MCF 10A (cell line): ENCODE results near the gene CSNK1G1. TPM values are rescaled to one million over a fixed set of nuclear protein-coding genes. Genes with fewer than 3 reads are reported as not detected.

Experiments used
- BruUV-seq: library from RNA; stranded (reverse); fragments of 400-500 nt; replicated peaks from 2 replicates; lab custom pipeline; 2021; lab: Mats Ljungman, UMichigan
- CTCF ChIA-PET: fragments of 300-600 bp; sonication (Branson Sonifier 250); formaldehyde crosslinking; extraction: SDS; loops from one replicate; lab custom pipeline; 2021; ENCODE audit warnings: antibody characterized with exemption, inconsistent platforms; lab: Yijun Ruan, JAX
- POLR2A ChIA-PET: fragments of 300-600, 350-650 bp; sonication (Branson Sonifier 250); formaldehyde crosslinking; extraction: SDS; loops from one replicate; lab custom pipeline; 2020; ENCODE audit warnings: antibody characterized with exemption, inconsistent platforms; lab: Yijun Ruan, JAX
- DNase-seq: peaks from one replicate; pipeline ENCODE4 v3.0.0-alpha.2; 2018; ENCODE audit not compliant: unreplicated experiment
- H3K27ac Mint-ChIP-seq: one replicate; pipeline ENCODE4 v1.8.0; 2022; ENCODE audit warnings: mild to moderate bottlenecking, low read depth, mixed read lengths; ENCODE audit not compliant: unreplicated experiment
- H3K27me3 Mint-ChIP-seq: one replicate; pipeline ENCODE4 v1.8.0; 2022; ENCODE audit warnings: mixed read lengths; ENCODE audit not compliant: insufficient read depth, unreplicated experiment
- H3K36me3 Mint-ChIP-seq: one replicate; pipeline ENCODE4 v1.8.0; 2022; ENCODE audit warnings: mild to moderate bottlenecking, moderate library complexity, mixed read lengths; ENCODE audit not compliant: insufficient read depth, unreplicated experiment
- H3K4me1 Mint-ChIP-seq: one replicate; pipeline ENCODE4 v1.8.0; 2022; ENCODE audit warnings: mixed read lengths; ENCODE audit not compliant: insufficient read depth, unreplicated experiment
- H3K4me3 Mint-ChIP-seq: one replicate; pipeline ENCODE4 v1.8.0; 2022; ENCODE audit warnings: mild to moderate bottlenecking, moderate library complexity, mixed read lengths; ENCODE audit not compliant: unreplicated experiment
- H3K9me3 Mint-ChIP-seq: one replicate; pipeline ENCODE4 v1.8.0; 2022; ENCODE audit warnings: mixed read lengths; ENCODE audit not compliant: unreplicated experiment
- intact Hi-C: fragments of 100-400 bp; cut with micrococcal nuclease; formaldehyde crosslinking; loops from 2 replicates; pipeline ENCODE4 v1.14.1; 2022
- total RNA-seq: library from RNA; stranded (reverse); gene quantifications from 2 replicates; pipeline ENCODE4 v1.2.3, GENCODE V29; 2022
- TF ChIP-seq, protein P1 (sequence below): fragments of 200-600 bp; IDR thresholded peaks from one replicate; pipeline ENCODE4 v1.8.0; 2022; ENCODE audit warnings: antibody characterized with exemption, mild to moderate bottlenecking; ENCODE audit not compliant: unreplicated experiment

The CSNK1G1 gene
- total RNA-seq, 1 experiment from 2014 or later = 31.0 TPM

GRCh38 chr15:64369078-64369607 is 13.2 kb upstream of the CSNK1G1 start:
- Mint-ChIP-seq H3K27me3 (no peaks in the 10 kb centered on the region), H3K27ac (no peak overlapping the region), H3K36me3 (peaks cover 8% of the 10 kb centered on the region), H3K9me3 (no peaks in the 10 kb centered on the region), H3K4me3 (no peak overlapping the region), H3K4me1 (no peaks in the 10 kb centered on the region)
- no peak for DNase-seq
- TF ChIP-seq, protein P1, sequence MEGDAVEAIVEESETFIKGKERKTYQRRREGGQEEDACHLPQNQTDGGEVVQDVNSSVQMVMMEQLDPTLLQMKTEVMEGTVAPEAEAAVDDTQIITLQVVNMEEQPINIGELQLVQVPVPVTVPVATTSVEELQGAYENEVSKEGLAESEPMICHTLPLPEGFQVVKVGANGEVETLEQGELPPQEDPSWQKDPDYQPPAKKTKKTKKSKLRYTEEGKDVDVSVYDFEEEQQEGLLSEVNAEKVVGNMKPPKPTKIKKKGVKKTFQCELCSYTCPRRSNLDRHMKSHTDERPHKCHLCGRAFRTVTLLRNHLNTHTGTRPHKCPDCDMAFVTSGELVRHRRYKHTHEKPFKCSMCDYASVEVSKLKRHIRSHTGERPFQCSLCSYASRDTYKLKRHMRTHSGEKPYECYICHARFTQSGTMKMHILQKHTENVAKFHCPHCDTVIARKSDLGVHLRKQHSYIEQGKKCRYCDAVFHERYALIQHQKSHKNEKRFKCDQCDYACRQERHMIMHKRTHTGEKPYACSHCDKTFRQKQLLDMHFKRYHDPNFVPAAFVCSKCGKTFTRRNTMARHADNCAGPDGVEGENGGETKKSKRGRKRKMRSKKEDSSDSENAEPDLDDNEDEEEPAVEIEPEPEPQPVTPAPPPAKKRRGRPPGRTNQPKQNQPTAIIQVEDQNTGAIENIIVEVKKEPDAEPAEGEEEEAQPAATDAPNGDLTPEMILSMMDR = no peak
- BruUV-seq = no TSS peak
- intact Hi-C loops = no loop called here
- POLR2A ChIA-PET = interaction anchor here (0.6 to 2.9 kb wide), 4 partner anchors 13 to 109 kb away, joined by 3 to 14 read pairs (median 3); partner anchors contain the start of gene CSNK1G1
- CTCF ChIA-PET = interaction anchor here (0.6 to 1.1 kb wide), 2 partner anchors 10 to 663 kb away, joined by 3 to 5 read pairs; no protein-coding TSS in a partner anchor

GRCh38 chr15:64361259-64361658 is 5.3 kb upstream of the CSNK1G1 start:
- no peak overlapping the region for H3K4me3 Mint-ChIP-seq
- no TSS peak for BruUV-seq
- intact Hi-C loops = no loop called here
- POLR2A ChIA-PET = interaction anchor here (0.7 to 1.5 kb wide), 3 partner anchors 8 to 26 kb away, joined by 3 to 6 read pairs (median 3); partner anchors contain the start of gene TRIP4
- H3K36me3 Mint-ChIP-seq = peaks cover under 1% of the 10 kb centered on the region
- H3K27ac Mint-ChIP-seq = no peak overlapping the region
- TF ChIP-seq, protein P1 = no peak
- H3K27me3 Mint-ChIP-seq = no peaks in the 10 kb centered on the region
- no peak for DNase-seq
- H3K9me3 Mint-ChIP-seq = no peaks in the 10 kb centered on the region
- CTCF ChIA-PET = no interaction called here
- H3K4me1 Mint-ChIP-seq = peaks cover 5% of the 10 kb centered on the region

GRCh38 chr15:64356710-64357040 is 702 bp upstream of the CSNK1G1 start:
- Mint-ChIP-seq H3K4me1 (peaks cover 12% of the 10 kb centered on the region), H3K9me3 (no peaks in the 10 kb centered on the region), H3K36me3 (peaks cover 28% of the 10 kb centered on the region), H3K27me3 (no peaks in the 10 kb centered on the region), H3K4me3 (peak overlapping the region; percentile 85), H3K27ac (peak overlapping the region; percentile 95)
- DNase-seq = no peak
- no TSS peak for BruUV-seq
- TF ChIP-seq, protein P1 = no peak
- intact Hi-C loops = loop anchor here (1.0 kb wide), 2 partner anchors 147 to 193 kb away; partner anchors contain the start of gene PPIB
- CTCF ChIA-PET = interaction anchor here (0.6 to 2.1 kb wide), 8 partner anchors 10 to 171 kb away, joined by 3 to 9 read pairs (median 3); no protein-coding TSS in a partner anchor
- POLR2A ChIA-PET = interaction anchor here (0.6 to 6.7 kb wide), 14 partner anchors 9 to 193 kb away, joined by 3 to 54 read pairs (median 4); partner anchors contain the start of genes PPIB and TRIP4

DNA sequence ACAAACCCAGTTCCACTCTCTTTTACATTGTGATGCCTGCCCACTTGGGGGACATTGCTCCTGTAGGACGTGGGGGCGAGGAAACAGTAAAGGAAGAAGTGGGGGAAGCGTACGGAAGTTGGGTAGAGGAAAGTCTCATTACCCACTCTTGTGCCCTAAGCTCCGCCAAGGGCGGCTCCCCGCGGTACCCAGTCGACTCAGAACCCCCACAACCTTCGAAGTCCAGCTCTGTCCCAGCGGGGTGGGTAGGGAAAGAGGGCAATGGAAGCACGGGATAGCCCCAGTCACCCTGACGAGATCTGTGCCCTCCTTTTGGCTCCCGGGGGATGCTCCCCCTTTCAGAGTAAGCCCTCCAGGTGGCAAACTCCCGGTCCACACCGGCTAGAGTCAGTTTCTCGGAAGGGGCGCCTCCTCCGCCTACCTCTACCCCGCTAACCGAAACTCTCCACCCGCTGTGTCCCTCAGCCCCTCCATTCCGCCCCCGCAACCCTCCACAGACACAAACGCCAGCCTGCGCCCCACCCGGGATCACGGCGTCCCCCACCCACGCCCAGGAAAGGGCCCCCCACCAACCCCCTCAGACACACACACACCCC is 527 bp downstream of the CSNK1G1 start:
- H3K27me3 Mint-ChIP-seq = no peaks in the 10 kb centered on the region
- H3K4me1 Mint-ChIP-seq = peaks cover 12% of the 10 kb centered on the region
- intact Hi-C loops = no loop called here
- H3K27ac Mint-ChIP-seq = peak overlapping the region; percentile 95
- peak overlapping the region; percentile 85 for H3K4me3 Mint-ChIP-seq
- CTCF ChIA-PET = interaction anchor here (0.7 to 2.1 kb wide), 4 partner anchors 96 to 150 kb away, joined by 3 to 9 read pairs (median 5); no protein-coding TSS in a partner anchor
- no peaks in the 10 kb centered on the region for H3K9me3 Mint-ChIP-seq
- H3K36me3 Mint-ChIP-seq = peaks cover 36% of the 10 kb centered on the region
- DNase-seq = peak; percentile 23
- TF ChIP-seq, protein P1 = no peak
- POLR2A ChIA-PET = interaction anchor here (0.6 to 6.7 kb wide), 19 partner anchors 10 to 488 kb away, joined by 3 to 54 read pairs (median 4); partner anchors contain the start of genes CIAO2A, PCLAF, PPIB and TRIP4
- BruUV-seq = TSS peak; percentile 54
